ENCODE measurements around the gene POLR1B. TPM values are rescaled to one million over a fixed set of nuclear protein-coding genes. Genes with fewer than 3 reads are reported as not detected.
"Not testable (repeated sequence)": the region's sequence is repeated elsewhere in the genome, so short reads cannot be mapped to it uniquely, and the experiment has no call there.

The POLR1B gene
- total and polyA plus RNA-seq, 10 of the 15 experiments (the other 5 are each of a cell fraction or from before 2014, with no cell fraction given) = 13.4 to 55.8 (median 35.9) TPM

DNA sequence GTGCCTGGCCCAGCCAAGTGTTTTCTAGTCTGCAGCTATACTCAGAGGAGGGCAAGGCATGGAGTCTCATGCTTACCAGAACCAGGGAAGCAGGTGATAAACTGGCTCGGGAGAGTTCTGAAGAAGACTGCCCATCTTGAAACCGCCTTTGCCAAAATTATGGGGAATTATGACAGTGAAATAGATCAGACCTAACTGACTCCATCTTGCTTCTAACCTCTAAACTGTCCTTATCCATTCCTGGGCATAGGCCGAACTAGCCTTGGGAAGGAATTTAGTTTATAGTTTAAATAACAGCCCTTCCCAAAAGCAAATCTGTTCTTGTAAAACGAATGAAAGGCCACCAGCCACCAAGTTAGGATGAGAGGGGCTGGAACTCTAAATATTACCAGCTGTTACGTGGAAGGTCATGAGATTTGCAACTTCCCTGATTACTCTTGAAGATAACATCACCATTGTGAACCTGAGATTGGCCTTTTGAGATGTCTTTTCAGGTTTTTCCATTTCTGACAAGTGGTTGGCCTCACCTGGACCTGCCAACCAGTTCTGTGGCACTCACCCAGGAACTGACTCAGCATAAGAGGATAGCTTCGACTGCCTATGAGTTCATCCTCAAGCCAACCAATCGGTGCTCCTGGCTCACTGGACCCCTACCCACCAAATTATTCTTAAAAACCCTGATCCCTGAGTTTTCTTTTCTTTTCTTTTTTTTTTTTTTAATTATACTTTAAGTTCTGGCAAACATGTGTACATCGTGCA is 65.6 kb downstream of the POLR1B start:
- RAD21 ChIA-PET (ENCODE audit: unreplicated experiment) = interaction anchor here (0.6 kb wide), 1 partner anchor 15 kb away, joined by 6 read pairs; no protein-coding TSS in a partner anchor
- in situ Hi-C loops (cut with MboI) = no loop called here
- WGBS (ENCODE audit: insufficient coverage, insufficient replicate concordance, low lambda C conversion rate, missing lambda C conversion rate) = 52% methylated on average over 8 of the region's 8 CpGs
- H3K9ac ChIP-seq (ENCODE audit: control insufficient read depth, insufficient read depth, low read length) = no peak overlapping the region
- H3K4me2 ChIP-seq (ENCODE audit: control insufficient read depth, insufficient read depth) = no peak overlapping the region
- H3K79me2 ChIP-seq (ENCODE audit: control insufficient read depth, insufficient read depth, low read length) = no peaks in the 10 kb centered on the region
- no peak for DNase-seq (ENCODE audit: low read depth, low spot score)
- no peak for FAIRE-seq
- POLR2A ChIA-PET = interaction anchor here (0.6 to 0.7 kb wide), 3 partner anchors 17 to 169 kb away, joined by 3 to 17 read pairs (median 4); no protein-coding TSS in a partner anchor
- H3K27me3 ChIP-seq (replicated peaks in 1 of 2; ENCODE audit: control insufficient read depth in 2 of 2, insufficient read depth in 2 of 2, low read length in 1 of 2) = no peaks in the 10 kb centered on the region
- SMC1A ChIA-PET (ENCODE audit: uncharacterized antibody, unreplicated experiment) = no interaction called here
- ATAC-seq = no peak
- H3K9me3 ChIP-seq (replicated peaks; ENCODE audit: control insufficient read depth, insufficient read depth, low read length) = no peaks in the 10 kb centered on the region
- CTCF ChIA-PET = interaction anchor here (1.2 to 15.3 kb wide), 3 partner anchors 18 to 334 kb away, joined by 4 to 286 read pairs (median 4); no protein-coding TSS in a partner anchor
- intact Hi-C loops (cut with micrococcal nuclease; ENCODE audit: unreplicated experiment) = no loop called here
- no peaks in the 10 kb centered on the region for H3K36me3 ChIP-seq (ENCODE audit: control insufficient read depth in 2 of 2, insufficient read depth in 2 of 2, low read length in 1 of 2)
- no peaks in the 10 kb centered on the region for H3K4me1 ChIP-seq (ENCODE audit: control insufficient read depth, insufficient read depth, low read length)
- no peak overlapping the region for H3K27ac ChIP-seq (ENCODE audit: control insufficient read depth, insufficient read depth)
- H3K4me3 ChIP-seq = no peak overlapping the region
- H4K20me1 ChIP-seq (ENCODE audit: control insufficient read depth, insufficient read depth) = no peaks in the 10 kb centered on the region
- TF ChIP-seq, protein P1, sequence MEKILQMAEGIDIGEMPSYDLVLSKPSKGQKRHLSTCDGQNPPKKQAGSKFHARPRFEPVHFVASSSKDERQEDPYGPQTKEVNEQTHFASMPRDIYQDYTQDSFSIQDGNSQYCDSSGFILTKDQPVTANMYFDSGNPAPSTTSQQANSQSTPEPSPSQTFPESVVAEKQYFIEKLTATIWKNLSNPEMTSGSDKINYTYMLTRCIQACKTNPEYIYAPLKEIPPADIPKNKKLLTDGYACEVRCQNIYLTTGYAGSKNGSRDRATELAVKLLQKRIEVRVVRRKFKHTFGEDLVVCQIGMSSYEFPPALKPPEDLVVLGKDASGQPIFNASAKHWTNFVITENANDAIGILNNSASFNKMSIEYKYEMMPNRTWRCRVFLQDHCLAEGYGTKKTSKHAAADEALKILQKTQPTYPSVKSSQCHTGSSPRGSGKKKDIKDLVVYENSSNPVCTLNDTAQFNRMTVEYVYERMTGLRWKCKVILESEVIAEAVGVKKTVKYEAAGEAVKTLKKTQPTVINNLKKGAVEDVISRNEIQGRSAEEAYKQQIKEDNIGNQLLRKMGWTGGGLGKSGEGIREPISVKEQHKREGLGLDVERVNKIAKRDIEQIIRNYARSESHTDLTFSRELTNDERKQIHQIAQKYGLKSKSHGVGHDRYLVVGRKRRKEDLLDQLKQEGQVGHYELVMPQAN (conservative IDR thresholded peaks at IDR 0.05) = no peak
- TF ChIP-seq, protein P2, sequence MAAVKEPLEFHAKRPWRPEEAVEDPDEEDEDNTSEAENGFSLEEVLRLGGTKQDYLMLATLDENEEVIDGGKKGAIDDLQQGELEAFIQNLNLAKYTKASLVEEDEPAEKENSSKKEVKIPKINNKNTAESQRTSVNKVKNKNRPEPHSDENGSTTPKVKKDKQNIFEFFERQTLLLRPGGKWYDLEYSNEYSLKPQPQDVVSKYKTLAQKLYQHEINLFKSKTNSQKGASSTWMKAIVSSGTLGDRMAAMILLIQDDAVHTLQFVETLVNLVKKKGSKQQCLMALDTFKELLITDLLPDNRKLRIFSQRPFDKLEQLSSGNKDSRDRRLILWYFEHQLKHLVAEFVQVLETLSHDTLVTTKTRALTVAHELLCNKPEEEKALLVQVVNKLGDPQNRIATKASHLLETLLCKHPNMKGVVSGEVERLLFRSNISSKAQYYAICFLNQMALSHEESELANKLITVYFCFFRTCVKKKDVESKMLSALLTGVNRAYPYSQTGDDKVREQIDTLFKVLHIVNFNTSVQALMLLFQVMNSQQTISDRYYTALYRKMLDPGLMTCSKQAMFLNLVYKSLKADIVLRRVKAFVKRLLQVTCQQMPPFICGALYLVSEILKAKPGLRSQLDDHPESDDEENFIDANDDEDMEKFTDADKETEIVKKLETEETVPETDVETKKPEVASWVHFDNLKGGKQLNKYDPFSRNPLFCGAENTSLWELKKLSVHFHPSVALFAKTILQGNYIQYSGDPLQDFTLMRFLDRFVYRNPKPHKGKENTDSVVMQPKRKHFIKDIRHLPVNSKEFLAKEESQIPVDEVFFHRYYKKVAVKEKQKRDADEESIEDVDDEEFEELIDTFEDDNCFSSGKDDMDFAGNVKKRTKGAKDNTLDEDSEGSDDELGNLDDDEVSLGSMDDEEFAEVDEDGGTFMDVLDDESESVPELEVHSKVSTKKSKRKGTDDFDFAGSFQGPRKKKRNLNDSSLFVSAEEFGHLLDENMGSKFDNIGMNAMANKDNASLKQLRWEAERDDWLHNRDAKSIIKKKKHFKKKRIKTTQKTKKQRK (IDR thresholded peaks at IDR 0.05; ENCODE audit: low read depth, low read length) = no peak
- TF ChIP-seq KLF5 (IDR thresholded peaks at IDR 0.05; ENCODE audit: partially characterized antibody) = no peak
- TF ChIP-seq, protein P3, sequence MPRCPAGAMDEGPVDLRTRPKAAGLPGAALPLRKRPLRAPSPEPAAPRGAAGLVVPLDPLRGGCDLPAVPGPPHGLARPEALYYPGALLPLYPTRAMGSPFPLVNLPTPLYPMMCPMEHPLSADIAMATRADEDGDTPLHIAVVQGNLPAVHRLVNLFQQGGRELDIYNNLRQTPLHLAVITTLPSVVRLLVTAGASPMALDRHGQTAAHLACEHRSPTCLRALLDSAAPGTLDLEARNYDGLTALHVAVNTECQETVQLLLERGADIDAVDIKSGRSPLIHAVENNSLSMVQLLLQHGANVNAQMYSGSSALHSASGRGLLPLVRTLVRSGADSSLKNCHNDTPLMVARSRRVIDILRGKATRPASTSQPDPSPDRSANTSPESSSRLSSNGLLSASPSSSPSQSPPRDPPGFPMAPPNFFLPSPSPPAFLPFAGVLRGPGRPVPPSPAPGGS (IDR thresholded peaks at IDR 0.05; ENCODE audit: borderline replicate concordance, insufficient read depth, low read depth, low read length, poor library complexity, severe bottlenecking) = no peak
- no peak overlapping the region for H2AFZ ChIP-seq (ENCODE audit: control insufficient read depth, low read depth, low read length)
- BruUV-seq (replicated peaks) = no TSS peak

GRCh38 chr2:112609320-112609719 is 67.1 kb downstream of the POLR1B start:
- ATAC-seq; FAIRE-seq; intact Hi-C loops (cut with micrococcal nuclease; ENCODE audit: unreplicated experiment); SMC1A ChIA-PET (ENCODE audit: uncharacterized antibody, unreplicated experiment); H3K4me1 ChIP-seq (ENCODE audit: control insufficient read depth, insufficient read depth, low read length); BruUV-seq (replicated peaks); in situ Hi-C loops (cut with MboI); H3K79me2 ChIP-seq (ENCODE audit: control insufficient read depth, insufficient read depth, low read length); H3K27me3 ChIP-seq (replicated peaks in 1 of 2; ENCODE audit: control insufficient read depth in 2 of 2, insufficient read depth in 2 of 2, low read length in 1 of 2); H3K27ac ChIP-seq (ENCODE audit: control insufficient read depth, insufficient read depth); CTCF ChIA-PET; H3K9me3 ChIP-seq (replicated peaks; ENCODE audit: control insufficient read depth, insufficient read depth, low read length); RAD21 ChIA-PET (ENCODE audit: unreplicated experiment); H3K4me2 ChIP-seq (ENCODE audit: control insufficient read depth, insufficient read depth); H3K36me3 ChIP-seq (ENCODE audit: control insufficient read depth in 2 of 2, insufficient read depth in 2 of 2, low read length in 1 of 2); H3K9ac ChIP-seq (ENCODE audit: control insufficient read depth, insufficient read depth, low read length); H3K4me3 ChIP-seq; DNase-seq (ENCODE audit: low read depth, low spot score); H4K20me1 ChIP-seq (ENCODE audit: control insufficient read depth, insufficient read depth); H2AFZ ChIP-seq (ENCODE audit: control insufficient read depth, low read depth, low read length); POLR2A ChIA-PET: not testable (repeated sequence)
- 47% methylated on average over 4 of the region's 4 CpGs for WGBS (ENCODE audit: insufficient coverage, insufficient replicate concordance, low lambda C conversion rate, missing lambda C conversion rate)

Measured in GM12878 (cell line).